Measurements from ENCODE around the gene CXCL1. TPM values are rescaled to one million over a fixed set of nuclear protein-coding genes. Genes with fewer than 3 reads are reported as not detected.

The CXCL1 gene
- total RNA-seq, 1 experiment from 2014 or later = not detected

DNA sequence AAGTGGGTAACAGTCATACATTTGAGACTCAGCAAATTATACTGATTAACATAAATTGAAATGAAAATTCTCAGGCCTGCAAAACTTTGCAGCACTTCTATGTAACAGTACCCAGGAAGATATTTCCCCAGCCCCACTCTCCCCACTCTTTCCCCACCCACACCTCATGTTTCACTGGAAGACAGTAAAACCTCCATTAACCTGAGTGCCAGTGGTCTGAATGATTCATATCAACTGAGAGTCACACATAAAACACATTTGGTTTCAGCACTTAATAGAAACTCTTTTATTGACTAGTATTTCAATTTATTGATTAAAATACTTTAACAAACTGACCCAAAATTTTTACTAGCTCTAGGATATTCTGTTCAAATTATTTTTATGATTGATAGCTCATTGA is 25.8 kb upstream of the CXCL1 start:
- Histone ChIP-seq H3K27me3 (ENCODE audit: control insufficient read depth, insufficient read depth, low read length) (peaks cover 2% of the 10 kb centered on the region; the same call in 1 of the 2 replicates), H3K36me3 (replicated peaks; ENCODE audit: control insufficient read depth, insufficient read depth, low read length) (no peaks in the 10 kb centered on the region), H3K4me3 (ENCODE audit: insufficient read depth, low read depth, low read length) (no peak overlapping the region)
- no peak for DNase-seq

DNA sequence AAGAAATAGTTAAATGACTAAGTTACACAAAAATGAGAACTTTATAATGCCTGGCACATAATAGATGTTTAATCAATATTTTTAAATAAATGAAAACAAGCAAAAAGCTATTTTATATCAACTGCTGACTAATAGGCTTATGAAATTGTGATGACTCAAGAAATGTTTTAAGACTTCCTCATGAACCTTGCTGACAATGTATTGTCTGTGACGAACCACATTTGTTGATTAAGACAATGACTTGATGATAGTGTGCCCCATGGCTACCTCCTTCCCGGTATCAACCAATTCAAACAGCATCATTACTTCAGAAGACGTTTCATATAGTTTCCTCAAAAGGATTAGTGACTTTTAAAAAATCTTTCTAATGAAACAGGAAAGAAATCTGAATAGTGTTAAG is 24.8 kb upstream of the CXCL1 start:
- H3K36me3 ChIP-seq (replicated peaks; ENCODE audit: control insufficient read depth, insufficient read depth, low read length) = no peaks in the 10 kb centered on the region
- DNase-seq = no peak
- no peaks in the 10 kb centered on the region for H3K27me3 ChIP-seq (ENCODE audit: control insufficient read depth, insufficient read depth, low read length)
- H3K4me3 ChIP-seq (ENCODE audit: insufficient read depth, low read depth, low read length) = no peak overlapping the region

DNA sequence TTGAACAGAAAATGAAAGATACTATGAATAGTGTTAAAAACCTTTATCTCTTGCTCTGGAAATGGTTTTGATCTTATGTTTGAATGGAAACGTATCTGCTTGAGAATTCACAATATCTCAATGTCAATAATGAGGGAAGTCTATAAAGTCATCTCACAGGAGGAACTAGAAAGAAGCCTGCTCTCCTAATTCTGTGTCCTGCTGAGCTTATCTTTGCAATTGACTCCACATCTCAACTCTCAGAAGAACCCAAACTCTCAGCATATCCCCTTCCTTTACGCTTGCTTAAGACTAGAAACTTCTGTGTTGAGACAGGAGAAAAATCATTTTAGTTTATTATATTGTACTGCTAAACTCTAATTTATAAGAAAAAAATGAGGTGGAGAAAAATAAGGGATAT is 24.4 kb upstream of the CXCL1 start:
- Histone ChIP-seq H3K36me3 (replicated peaks; ENCODE audit: control insufficient read depth, insufficient read depth, low read length) (no peaks in the 10 kb centered on the region), H3K27me3 (ENCODE audit: control insufficient read depth, insufficient read depth, low read length) (no peaks in the 10 kb centered on the region), H3K4me3 (ENCODE audit: insufficient read depth, low read depth, low read length) (no peak overlapping the region)
- DNase-seq = no peak

DNA sequence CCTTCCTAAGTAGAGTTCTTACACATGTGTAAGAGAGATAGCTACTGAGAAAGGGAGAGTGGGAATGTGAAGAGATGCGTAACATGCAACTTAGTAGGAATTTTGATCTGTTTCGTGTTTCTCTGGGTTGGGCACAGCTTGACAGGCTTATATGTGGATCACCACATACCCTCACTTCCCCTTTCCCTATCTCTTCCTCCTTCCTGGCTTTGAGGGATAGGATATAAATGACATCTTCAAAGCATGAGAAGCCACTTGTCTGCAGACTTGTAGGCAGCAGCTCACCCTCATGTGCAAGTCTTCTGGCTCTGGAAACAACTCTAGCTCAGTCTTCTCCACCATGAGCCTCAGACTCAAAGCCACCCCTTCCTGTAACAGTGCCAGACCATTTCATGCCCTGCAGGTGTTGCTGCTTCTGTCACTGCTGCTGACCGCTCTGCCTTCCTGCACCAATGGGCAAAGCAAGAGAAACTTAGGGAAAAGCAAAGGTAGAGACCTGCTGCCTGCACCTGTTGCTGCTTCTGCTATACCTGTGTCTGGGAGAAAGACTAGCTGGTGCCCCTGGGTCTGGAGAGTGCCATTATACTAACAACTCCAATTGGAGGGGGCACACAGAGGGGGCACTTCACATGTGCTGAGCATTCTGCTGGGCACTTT is 21.5 kb upstream of the CXCL1 start:
- H3K4me3 ChIP-seq (ENCODE audit: insufficient read depth, low read depth, low read length) = no peak overlapping the region
- H3K36me3 ChIP-seq (replicated peaks; ENCODE audit: control insufficient read depth, insufficient read depth, low read length) = no peaks in the 10 kb centered on the region
- no peak for DNase-seq
- H3K27me3 ChIP-seq (ENCODE audit: control insufficient read depth, insufficient read depth, low read length) = no peaks in the 10 kb centered on the region

DNA sequence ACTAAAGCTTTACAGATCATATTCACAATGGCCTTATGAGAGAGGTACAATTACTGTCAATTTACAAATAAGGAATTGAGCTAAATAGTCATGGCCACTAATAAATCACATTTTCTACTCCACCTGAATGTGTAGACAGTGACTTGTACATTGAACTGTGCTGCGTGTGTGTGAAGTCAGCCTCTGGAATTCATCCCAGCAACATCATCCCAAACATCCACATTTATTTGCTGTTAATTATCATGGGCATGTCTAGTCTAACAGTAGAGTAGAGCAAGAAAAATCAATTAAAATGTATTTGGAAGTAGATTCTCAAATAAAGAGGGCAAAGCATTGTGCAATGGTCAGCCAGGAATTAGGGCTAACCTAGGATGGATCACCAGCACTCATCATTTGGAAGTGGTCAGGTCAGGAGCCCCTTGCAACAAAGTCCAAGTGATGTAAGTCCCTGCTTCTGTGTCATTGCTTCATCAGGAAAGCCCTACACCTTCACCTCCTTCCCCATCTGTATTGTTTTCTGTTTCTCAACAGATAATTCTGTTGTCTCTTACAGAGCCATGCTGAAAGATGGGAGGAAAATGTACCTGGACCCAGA is 20.9 kb upstream of the CXCL1 start:
- no peak for DNase-seq
- H3K36me3 ChIP-seq (replicated peaks; ENCODE audit: control insufficient read depth, insufficient read depth, low read length) = no peaks in the 10 kb centered on the region
- no peak overlapping the region for H3K4me3 ChIP-seq (ENCODE audit: insufficient read depth, low read depth, low read length)
- no peaks in the 10 kb centered on the region; the same call in 1 of the 2 replicates for H3K27me3 ChIP-seq (ENCODE audit: control insufficient read depth, insufficient read depth, low read length)

DNA sequence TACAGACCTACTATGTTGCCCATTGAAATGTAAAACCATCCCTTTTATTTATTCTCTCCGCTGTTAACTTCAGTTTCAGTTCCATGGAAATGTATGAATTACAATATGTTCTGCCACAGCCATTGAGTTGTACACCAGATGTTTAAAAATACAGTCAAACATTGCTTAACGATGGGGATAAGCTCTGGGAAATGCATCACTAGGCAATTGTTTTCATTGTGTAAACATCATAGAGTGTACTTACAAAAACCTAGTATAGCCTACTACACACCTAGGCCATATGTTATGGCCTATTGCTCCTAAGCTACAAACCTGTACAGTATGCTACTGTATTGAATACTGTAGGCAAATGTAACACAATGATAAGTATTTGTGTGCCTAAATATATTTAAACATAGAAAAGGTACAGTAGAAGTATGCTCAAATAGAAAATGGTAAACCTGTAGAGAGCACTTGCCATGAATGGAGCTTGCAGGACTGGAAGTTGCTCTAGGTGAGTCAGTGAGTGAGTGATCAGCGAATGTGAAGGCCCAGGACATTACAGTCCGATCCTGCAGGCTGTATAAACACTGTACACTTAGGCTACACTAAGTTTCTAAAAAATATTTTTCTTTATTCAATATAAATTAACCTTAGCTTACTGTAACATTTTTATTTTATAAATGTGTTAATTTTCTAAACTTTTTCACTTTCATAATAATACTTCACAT is 18.8 kb upstream of the CXCL1 start:
- Histone ChIP-seq H3K27me3 (ENCODE audit: control insufficient read depth, insufficient read depth, low read length) (no peaks in the 10 kb centered on the region; the same call in 1 of the 2 replicates), H3K4me3 (ENCODE audit: insufficient read depth, low read depth, low read length) (no peak overlapping the region), H3K36me3 (replicated peaks; ENCODE audit: control insufficient read depth, insufficient read depth, low read length) (no peaks in the 10 kb centered on the region)
- no peak for DNase-seq

DNA sequence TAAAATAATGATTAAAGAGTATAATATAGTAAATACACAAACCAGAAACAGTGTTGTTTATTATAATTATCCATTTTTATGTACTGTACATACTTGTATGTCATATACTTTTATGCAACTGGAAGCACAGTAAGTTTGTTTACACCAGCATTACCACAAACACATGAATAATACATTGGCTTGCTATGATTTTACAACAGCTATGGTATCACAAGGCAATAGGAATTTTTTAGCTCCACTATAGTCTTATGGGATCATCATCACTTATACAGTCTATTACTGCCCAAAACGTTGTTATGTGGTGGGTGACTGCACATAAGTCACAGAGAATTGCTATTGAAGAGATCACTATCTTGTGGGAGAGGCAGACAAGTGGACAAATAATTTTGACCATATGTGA is 17.9 kb upstream of the CXCL1 start:
- no peak overlapping the region for H3K4me3 ChIP-seq (ENCODE audit: insufficient read depth, low read depth, low read length)
- H3K27me3 ChIP-seq (ENCODE audit: control insufficient read depth, insufficient read depth, low read length) = no peaks in the 10 kb centered on the region; the same call in 1 of the 2 replicates
- no peaks in the 10 kb centered on the region for H3K36me3 ChIP-seq (replicated peaks; ENCODE audit: control insufficient read depth, insufficient read depth, low read length)
- no peak for DNase-seq

DNA sequence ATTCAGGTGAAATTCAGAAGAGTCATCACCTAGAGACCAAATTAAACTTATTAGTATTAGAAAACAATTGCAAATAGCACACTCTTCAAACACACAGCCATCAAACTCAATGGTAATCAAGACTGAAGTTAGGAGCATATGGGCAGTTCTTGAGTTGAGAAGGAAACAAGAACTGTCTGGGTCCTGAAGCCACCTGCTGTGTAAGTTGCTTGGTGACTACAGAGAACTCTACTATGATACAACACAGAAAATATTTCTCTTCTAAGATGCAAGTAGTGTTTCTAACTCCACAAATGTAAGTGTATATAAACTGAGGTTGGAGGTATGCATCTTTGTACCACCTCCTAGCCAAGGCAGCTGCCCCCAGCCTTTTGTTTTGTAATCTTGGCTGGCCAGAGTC is 16.4 kb upstream of the CXCL1 start:
- no peak for DNase-seq
- Histone ChIP-seq H3K36me3 (replicated peaks; ENCODE audit: control insufficient read depth, insufficient read depth, low read length) (no peaks in the 10 kb centered on the region), H3K4me3 (ENCODE audit: insufficient read depth, low read depth, low read length) (no peak overlapping the region), H3K27me3 (ENCODE audit: control insufficient read depth, insufficient read depth, low read length) (no peaks in the 10 kb centered on the region; the same call in 1 of the 2 replicates)

DNA sequence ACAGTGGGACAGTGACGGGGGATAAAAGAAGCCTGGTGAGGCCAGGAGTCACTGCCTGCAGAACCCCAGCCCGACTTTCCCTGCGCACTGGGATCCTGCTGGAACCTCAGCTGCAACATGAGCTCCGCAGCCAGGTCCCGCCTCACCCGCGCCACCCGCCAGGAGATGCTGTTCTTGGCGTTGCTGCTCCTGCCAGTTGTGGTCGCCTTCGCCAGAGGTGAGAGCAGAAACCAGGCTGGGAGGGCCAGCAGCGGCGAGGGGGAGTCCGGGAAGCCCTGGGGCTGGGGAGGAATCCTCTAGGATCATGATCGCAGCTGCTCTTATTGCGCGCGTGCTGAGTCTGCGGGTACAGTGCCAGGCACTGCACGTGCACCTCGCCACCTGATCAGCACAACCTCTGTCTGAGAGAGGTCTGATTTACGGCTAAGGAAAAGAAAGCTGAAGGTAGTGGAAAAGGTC is 15.9 kb upstream of the CXCL1 start, which contains the start of gene PF4V1:
PF4V1 (plus strand) TSS at position 51 of the 459 bp plus-strand sequence; CDS start at position 118, 67 bp downstream.
- H3K4me3 ChIP-seq (ENCODE audit: insufficient read depth, low read depth, low read length) = peak within 1 kb of the TSS; percentile 15; the same call in 1 of the 2 replicates
- no peaks in the 10 kb centered on the region for H3K36me3 ChIP-seq (replicated peaks; ENCODE audit: control insufficient read depth, insufficient read depth, low read length)
- DNase-seq = peak; percentile 70
- no peaks in the 10 kb centered on the region; the same call in 1 of the 2 replicates for H3K27me3 ChIP-seq (ENCODE audit: control insufficient read depth, insufficient read depth, low read length)

DNA sequence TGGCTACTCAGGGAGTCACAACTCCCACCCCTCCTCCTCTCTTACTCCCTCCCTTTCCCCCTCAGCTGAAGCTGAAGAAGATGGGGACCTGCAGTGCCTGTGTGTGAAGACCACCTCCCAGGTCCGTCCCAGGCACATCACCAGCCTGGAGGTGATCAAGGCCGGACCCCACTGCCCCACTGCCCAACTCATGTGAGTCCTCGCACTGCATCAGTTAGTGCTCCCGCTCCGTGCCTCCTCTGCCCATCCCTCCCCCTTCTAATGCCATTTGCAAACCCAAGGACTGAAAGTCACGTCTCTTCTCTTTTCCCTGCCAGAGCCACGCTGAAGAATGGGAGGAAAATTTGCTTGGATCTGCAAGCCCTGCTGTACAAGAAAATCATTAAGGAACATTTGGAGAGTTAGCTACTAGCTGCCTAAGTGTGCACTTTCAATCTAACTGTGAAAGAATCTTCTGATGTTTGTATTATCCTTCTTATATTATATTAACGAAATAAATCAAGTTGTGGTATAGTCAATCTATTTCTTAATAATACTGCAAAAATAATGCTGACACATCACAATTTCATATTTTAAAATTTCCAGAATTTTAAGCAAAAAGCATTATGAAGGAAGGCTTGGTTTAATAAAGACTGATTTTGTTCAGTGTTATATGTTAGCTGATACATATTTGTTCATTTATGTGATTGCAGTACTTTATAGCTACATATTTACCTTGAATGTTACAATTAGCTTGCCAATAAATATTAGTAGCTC is 15.3 kb upstream of the CXCL1 start:
- Histone ChIP-seq H3K4me3 (ENCODE audit: insufficient read depth, low read depth, low read length) (peak overlapping the region; percentile 15; the same call in 1 of the 2 replicates), H3K36me3 (replicated peaks; ENCODE audit: control insufficient read depth, insufficient read depth, low read length) (no peaks in the 10 kb centered on the region), H3K27me3 (ENCODE audit: control insufficient read depth, insufficient read depth, low read length) (no peaks in the 10 kb centered on the region; the same call in 1 of the 2 replicates)
- DNase-seq = no peak

DNA sequence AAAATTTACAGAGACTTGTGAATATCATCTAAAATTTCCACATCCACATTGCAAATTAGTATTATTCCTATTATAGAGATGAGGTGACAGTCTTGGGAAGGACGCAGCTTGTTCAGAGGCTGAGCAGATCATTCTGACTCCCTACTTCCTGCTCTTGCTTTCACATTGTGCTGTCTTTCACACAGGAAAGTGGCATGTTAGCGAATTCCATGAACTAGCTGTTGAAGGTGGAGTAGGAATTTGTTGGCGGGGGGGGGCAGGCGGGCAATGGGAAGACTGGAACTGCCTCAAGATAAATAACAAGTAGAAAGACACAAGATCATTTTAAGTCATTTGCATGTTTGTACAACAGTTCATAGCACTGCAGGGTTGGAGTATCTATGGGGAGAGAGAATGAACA is 13.8 kb upstream of the CXCL1 start:
- Histone ChIP-seq H3K27me3 (ENCODE audit: control insufficient read depth, insufficient read depth, low read length) (no peaks in the 10 kb centered on the region; the same call in 1 of the 2 replicates), H3K4me3 (ENCODE audit: insufficient read depth, low read depth, low read length) (no peak overlapping the region), H3K36me3 (replicated peaks; ENCODE audit: control insufficient read depth, insufficient read depth, low read length) (no peaks in the 10 kb centered on the region)
- DNase-seq = no peak

DNA sequence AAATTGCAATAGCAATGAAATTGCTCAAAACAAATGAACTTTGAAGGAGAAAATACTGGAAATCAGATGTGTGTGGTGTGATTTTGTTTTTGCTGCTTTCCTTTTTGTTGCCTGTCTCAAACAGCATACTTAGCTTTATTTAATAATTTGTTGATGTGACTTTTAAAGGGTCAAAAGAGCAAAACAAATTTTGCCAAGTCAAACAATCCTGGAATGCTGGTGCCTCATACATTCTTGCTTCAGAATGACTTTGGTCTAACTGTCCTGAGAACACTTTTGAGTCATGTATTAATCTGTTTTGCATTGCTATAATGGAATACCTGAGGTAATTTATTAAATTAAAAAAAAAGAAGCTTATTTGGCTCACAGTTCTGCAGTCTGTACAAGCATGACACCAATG is 12.7 kb upstream of the CXCL1 start:
- DNase-seq = no peak
- no peaks in the 10 kb centered on the region; the same call in 1 of the 2 replicates for H3K27me3 ChIP-seq (ENCODE audit: control insufficient read depth, insufficient read depth, low read length)
- no peaks in the 10 kb centered on the region for H3K36me3 ChIP-seq (replicated peaks; ENCODE audit: control insufficient read depth, insufficient read depth, low read length)
- no peak overlapping the region for H3K4me3 ChIP-seq (ENCODE audit: insufficient read depth, low read depth, low read length)

DNA sequence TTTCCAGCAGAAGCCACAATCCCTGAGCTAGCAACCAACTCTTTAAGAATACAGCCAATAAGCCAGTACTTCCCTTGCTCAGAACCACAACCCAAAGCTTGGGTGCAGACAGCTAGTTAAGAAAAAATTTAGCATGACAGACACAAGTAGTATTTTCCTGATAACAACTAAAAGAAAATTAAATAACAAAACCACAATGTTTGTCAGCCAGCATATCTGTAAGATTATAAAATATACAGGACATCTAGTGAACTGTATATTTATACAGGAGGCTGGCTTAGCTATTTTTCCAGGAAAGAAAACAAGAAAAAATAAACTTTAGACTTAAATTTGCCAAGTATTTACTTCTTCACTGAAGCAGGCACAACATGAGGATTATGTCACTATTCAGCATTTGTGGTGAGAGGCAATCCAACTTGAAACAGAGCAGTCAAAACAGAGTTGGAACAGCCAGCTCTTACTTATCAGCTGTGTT is 9.5 kb upstream of the CXCL1 start:
- Histone ChIP-seq H3K36me3 (replicated peaks; ENCODE audit: control insufficient read depth, insufficient read depth, low read length) (no peaks in the 10 kb centered on the region), H3K27me3 (ENCODE audit: control insufficient read depth, insufficient read depth, low read length) (no peaks in the 10 kb centered on the region), H3K4me3 (ENCODE audit: insufficient read depth, low read depth, low read length) (no peak overlapping the region)
- no peak for DNase-seq

DNA sequence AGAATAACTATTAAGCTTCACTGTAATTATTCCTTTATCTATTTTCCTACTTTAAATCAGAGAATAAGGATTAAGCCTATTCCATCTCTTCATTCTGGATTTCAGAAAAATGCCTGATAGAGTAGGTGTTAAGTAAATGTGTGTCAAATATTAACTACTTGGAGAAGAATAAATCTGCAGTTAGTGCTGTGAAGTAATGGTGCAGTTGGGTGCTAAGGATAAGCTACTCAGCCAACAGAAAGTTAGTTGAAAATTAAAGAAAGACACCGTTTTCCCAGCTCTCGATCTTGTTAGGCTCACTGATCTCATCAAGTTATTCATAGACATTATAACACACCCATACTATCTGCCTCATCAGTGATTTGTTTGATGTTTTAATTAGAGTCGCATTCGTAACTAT is 9.0 kb upstream of the CXCL1 start:
- H3K27me3 ChIP-seq (ENCODE audit: control insufficient read depth, insufficient read depth, low read length) = no peaks in the 10 kb centered on the region
- H3K4me3 ChIP-seq (ENCODE audit: insufficient read depth, low read depth, low read length) = no peak overlapping the region
- H3K36me3 ChIP-seq (replicated peaks; ENCODE audit: control insufficient read depth, insufficient read depth, low read length) = no peaks in the 10 kb centered on the region
- DNase-seq = no peak

All from H7 (cell line).